ENCODE results near the gene HOXC12.

- TF ChIP-seq EP300 (IDR thresholded peaks at IDR 0.05; ENCODE audit: borderline replicate concordance in 1 of 2, low read depth in 2 of 2, low read length in 2 of 2) (no peak), POLR2AphosphoS5 (IDR thresholded peaks at IDR 0.05; ENCODE audit: low read depth, low read length) (no peak), SP2 (IDR thresholded peaks at IDR 0.05; ENCODE audit: low read length) (no peak), CTCF (IDR thresholded peaks at IDR 0.05; ENCODE audit: control extremely low read depth in 1 of 3, insufficient read depth in 1 of 3, low read depth in 1 of 3, low read length in 3 of 3) (no peak), MAFK (IDR thresholded peaks at IDR 0.05; ENCODE audit: low read depth, low read length) (no peak), JUND (IDR thresholded peaks at IDR 0.05; ENCODE audit: low read length) (no peak), RBBP5 (IDR thresholded peaks at IDR 0.05; ENCODE audit: borderline replicate concordance, low read depth, low read length) (no peak), MAX (IDR thresholded peaks at IDR 0.05) (no peak), POLR2A (IDR thresholded peaks at IDR 0.05; ENCODE audit: control extremely low read depth in 1 of 2, low read depth in 2 of 2, low read length in 2 of 2) (no peak), ZNF274 (IDR thresholded peaks at IDR 0.05; ENCODE audit: borderline replicate concordance, extremely low read depth, low read length) (no peak), CREB1 (IDR thresholded peaks at IDR 0.05) (no peak), BRCA1 (IDR thresholded peaks at IDR 0.05; ENCODE audit: low read depth, low read length) (no peak), SP1 (IDR thresholded peaks at IDR 0.05; ENCODE audit: low read depth, low read length) (no peak)
Observed at GRCh38 chr12:53928054-53928835, 26.5 kb upstream of the HOXC12 start.

Measured in H1 (cell line).